ENCODE measurements around the gene SH3RF3.

Gene SH3RF3

DNA sequence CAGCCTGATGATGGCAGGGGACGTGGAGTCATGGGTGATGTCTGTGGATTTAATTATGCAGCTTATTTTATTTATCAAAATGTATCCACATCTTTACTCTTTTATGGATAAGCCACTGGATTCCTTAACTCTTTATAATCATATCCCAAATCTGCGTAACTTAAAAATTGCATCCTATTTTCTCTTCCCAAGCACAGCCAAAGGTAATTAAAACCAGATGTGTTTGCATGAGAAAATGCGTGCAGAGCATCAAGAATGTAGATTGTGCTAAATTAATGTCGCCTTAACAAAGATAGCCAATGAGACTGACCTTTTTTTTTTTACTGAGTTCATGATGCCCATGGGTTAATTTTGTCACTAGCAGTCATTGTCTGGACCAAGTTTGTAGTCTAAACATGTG lies 10.0 kb downstream of the SH3RF3 start:
- TF ChIP-seq, protein P1, sequence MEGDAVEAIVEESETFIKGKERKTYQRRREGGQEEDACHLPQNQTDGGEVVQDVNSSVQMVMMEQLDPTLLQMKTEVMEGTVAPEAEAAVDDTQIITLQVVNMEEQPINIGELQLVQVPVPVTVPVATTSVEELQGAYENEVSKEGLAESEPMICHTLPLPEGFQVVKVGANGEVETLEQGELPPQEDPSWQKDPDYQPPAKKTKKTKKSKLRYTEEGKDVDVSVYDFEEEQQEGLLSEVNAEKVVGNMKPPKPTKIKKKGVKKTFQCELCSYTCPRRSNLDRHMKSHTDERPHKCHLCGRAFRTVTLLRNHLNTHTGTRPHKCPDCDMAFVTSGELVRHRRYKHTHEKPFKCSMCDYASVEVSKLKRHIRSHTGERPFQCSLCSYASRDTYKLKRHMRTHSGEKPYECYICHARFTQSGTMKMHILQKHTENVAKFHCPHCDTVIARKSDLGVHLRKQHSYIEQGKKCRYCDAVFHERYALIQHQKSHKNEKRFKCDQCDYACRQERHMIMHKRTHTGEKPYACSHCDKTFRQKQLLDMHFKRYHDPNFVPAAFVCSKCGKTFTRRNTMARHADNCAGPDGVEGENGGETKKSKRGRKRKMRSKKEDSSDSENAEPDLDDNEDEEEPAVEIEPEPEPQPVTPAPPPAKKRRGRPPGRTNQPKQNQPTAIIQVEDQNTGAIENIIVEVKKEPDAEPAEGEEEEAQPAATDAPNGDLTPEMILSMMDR (IDR thresholded peaks at IDR 0.05; ENCODE audit: low read depth, low read length) = no peak
- DNase-seq (ENCODE audit: extremely low read depth, low read depth) = no peak

DNA sequence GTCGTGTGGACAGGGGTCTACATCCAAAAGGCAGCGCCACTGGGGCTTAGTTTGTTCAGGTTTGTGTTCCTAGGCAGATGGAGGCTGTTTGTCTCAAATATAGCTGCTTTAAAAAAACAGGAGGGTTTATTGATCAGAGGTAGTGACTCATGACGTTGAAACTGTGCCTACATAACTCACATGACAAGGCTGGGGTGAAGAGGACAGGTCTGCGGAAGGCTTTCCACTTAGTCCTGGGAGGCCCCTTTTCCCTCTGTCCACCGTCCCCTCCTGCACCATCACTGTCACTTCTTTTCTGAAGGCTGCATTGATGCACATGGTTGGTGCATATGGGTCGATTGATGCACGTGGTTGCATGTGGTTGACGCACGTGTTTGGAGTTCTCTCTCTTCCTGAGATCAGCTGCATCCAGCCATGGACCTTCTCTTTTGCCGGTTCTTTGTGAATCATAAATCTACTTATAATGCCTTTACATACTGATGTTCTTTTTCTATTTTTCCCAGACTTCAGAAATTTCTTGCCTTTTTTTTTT lies 10.9 kb downstream of the SH3RF3 start:
- DNase-seq (ENCODE audit: extremely low read depth, low read depth) = no peak
- TF ChIP-seq, protein P1 (IDR thresholded peaks at IDR 0.05; ENCODE audit: low read depth, low read length) = no peak

DNA sequence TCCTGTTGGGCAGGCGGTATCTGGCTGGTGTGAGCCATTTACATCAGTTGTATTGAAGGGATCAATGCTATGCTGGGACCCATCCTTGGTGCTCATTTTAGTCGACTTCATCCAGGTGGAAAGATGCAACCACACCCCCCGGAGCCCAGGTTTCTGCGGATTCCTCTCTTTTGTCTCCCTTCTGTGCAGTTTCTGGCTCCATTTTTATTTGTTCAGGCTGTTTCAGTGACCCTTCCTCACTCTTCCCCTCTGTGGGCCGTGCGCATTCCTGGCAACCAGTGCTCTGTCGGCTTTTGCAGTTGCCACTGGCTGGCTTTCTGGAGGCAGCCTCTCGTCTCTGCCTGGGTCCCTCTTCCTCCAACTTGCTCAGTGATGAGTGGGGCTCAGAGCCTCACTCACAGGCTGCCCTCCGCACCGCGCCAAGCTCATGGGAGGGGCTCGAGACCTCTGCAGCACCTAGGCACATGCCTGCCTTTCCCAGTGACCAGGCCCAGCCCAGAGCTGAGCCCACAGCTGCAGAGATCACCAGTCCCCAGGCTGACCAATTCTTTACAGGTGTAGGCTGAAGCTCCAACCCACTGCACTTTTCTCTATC lies 12.1 kb downstream of the SH3RF3 start:
- DNase-seq (ENCODE audit: extremely low read depth, low read depth) = no peak
- TF ChIP-seq, protein P1 (IDR thresholded peaks at IDR 0.05; ENCODE audit: low read depth, low read length) = no peak

DNA sequence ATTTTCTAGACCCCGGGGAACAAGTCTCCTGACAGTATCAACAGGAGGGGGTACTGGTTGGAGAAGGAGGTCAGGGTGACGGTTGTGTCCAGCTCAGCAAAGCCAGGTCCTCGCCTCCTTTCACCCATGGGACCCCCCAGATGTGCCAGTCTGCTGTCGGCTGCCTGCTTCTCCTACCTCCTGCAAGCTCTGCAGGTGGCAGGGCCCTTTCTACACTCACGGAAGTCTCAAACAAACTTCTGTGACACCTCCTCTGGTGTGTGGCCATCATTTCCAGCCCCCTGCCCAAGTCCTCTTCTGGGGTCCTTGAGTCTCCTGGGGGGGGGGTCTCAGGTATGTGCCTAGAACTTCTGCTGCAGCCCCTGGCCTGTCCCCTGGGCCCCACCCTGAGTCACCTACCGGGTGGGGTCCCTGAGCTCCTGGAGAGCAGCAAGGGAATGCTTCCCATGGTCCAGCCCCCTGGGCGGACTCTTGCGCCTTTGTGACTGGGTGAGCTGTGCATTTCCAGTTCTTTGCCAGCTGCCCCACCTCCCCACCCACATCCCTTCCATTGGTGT lies 12.8 kb downstream of the SH3RF3 start:
- TF ChIP-seq, protein P1 (IDR thresholded peaks at IDR 0.05; ENCODE audit: low read depth, low read length) = no peak
- no peak for DNase-seq (ENCODE audit: extremely low read depth, low read depth)

DNA sequence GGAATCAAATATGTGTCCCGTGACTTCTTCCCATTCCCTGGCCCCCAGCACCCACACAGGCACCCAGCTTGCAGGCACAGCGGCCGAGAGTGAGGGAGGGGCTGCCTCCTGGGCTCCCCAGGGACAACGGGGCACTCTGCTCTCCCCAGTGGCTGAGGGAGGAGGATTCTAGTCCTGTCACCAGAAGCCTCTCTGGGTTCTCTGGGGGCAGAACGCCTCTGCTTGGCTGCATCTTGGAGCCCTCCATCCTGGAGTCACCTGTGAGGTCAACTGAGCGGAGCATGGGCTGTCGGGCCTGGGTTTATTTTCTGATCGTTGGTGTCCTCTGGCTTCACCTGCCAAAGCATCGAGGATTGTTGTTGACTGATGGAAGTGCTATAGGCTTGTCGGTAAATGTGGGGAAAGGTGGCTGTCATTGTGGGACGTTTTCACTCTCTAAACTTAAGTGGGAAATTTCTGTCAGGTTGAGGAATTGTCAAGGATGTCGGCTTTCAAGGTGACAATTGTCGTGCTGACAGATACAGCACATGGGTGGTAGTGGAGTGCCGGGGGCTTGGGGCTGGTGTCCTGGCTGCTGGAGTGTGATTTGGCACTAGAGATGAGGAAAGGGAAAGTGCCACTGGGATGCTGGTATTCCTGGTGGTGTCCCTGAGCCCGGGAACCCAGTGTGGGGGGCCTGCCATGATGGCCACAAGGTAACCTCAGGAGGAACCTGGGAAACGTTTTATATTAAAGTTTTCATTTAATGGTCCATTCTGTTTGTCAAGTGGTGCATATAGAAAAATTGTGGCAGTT lies 13.6 kb downstream of the SH3RF3 start:
- TF ChIP-seq, protein P1 (IDR thresholded peaks at IDR 0.05; ENCODE audit: low read depth, low read length) = no peak
- DNase-seq (ENCODE audit: extremely low read depth, low read depth) = no peak

DNA sequence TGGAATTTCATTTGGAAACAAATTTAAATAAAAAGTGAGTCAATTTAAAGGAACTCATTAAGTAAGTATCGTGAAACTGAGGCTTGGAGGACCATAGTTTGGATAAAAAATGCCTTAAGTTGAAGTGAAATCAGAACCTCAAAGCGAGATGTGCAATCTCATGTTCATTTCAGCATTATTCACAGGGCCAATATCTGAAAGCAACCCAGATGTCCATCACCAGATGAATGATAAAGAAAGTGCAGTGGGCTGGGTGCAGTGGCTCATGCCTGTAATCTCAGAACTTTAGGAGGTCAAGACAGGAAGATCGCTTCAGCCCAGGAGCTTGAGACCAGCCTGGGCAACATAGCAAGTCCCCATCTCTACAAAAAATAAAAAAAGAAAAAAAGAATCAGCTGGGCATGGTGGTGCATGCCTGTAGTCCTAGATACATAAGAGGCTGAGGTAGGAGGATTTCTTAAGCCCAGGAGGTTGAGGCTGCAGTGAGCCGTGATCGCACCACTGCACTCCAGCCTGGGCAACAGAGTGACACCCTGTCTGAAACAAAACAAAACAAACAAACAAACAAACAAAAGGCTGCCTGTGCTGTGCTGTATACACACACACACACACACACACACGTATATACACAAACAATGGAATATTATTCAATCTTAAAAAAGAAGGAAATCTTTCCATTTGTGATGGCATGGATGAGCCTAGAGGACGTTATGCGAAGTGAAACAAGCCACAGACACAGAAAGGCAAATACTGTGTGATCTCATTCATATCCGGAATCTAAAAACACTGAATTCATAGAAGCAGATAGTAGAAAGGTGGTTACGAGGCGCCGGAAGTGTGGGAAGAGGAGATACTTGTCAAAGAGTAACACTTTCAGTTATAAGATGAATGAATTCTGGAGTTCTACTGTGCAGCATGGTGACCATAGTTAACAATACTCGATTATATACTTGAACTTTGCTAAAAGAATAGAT lies 14.5 kb downstream of the SH3RF3 start:
- DNase-seq (ENCODE audit: extremely low read depth, low read depth) = no peak
- TF ChIP-seq, protein P1 (IDR thresholded peaks at IDR 0.05; ENCODE audit: low read depth, low read length) = no peak

Data from AG09319 (cell line).